ENCODE data around the gene FAHD2A. TPM values are rescaled to one million over a fixed set of nuclear protein-coding genes. Genes with fewer than 3 reads are reported as not detected.

The FAHD2A gene
- total and polyA plus RNA-seq, 2 of the 8 experiments (the other 6 are each of a cell fraction or from before 2014, with no cell fraction given) = 24.2 to 26.7 TPM

DNA sequence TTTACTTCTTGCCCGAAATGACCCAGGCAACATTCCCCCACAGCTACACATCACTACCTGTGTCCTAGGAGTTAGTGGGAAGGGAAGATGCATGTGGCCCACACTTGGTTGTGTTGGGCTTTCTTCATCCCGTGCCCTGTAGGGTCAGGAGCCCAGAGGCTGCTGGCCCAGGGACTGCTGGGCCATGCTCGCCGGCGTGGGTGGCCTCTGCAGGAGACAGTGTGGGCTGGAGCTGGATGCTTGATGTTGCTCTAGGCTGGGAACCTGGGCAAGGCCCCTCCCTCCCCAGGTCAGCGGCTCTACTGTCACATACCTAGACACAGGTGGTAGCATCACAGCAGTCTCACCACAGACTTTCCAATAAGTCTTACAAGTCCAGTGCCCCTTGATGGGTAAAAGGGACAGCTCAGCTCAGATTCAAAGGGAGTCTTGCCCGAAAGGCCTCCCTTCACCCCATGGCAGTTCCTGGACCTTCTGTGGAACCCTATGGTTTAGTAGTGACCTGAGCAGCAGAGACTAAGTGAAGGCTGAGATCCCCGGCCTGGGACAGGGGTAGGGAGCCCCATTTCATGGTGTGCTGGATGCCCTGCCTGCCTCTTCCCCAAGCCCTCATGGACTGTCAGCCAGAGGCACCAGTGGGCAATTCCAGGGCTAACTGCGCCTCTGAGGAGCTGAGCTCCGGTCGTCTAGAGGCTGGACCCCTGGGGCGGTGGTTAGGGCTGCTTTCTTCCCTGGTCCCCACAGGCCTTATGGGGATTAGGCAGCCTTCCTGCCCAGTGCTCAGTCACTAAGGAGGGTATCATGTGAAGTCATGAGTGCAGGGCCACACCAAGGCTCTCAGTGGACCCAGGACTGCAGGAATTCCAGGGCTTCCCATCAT, 45.4 kb upstream of the FAHD2A start:
- Histone ChIP-seq H3K4me3 (ENCODE audit: extremely low read depth in 1 of 4, insufficient read depth in 2 of 4, low read depth in 3 of 4, low read length in 4 of 4) (no peak overlapping the region), H2BK15ac (ENCODE audit: low read length) (no peak overlapping the region), H4K20me1 (replicated peaks in 1 of 2; ENCODE audit: control insufficient read depth in 1 of 2, insufficient read depth in 2 of 2, low read length in 2 of 2) (no peaks in the 10 kb centered on the region), H3K4me1 (replicated peaks in 1 of 4; ENCODE audit: control insufficient read depth in 3 of 4, insufficient read depth in 4 of 4, low read length in 3 of 4) (no peaks in the 10 kb centered on the region), H2AFZ (ENCODE audit: low read length) (no peak overlapping the region), H2AK5ac (ENCODE audit: low read depth, low read length) (no peak overlapping the region), H2BK120ac (replicated peaks; ENCODE audit: low read depth, low read length) (no peak overlapping the region), H3K14ac (ENCODE audit: insufficient read length) (no peak overlapping the region), H3K23me2 (ENCODE audit: low read depth, low read length) (no peaks in the 10 kb centered on the region), H3K27me3 (replicated peaks in 1 of 4; ENCODE audit: control insufficient read depth in 3 of 4, extremely low read depth in 1 of 4, insufficient read depth in 3 of 4, low read length in 3 of 4) (peaks cover 0 to 2% (median 0%) of the 10 kb centered on the region in 4 experiments; a peak in 2 of 7 replicates), H4K8ac (ENCODE audit: extremely low read depth, insufficient read depth, low read length) (no peak overlapping the region), H3K56ac (replicated peaks; ENCODE audit: insufficient read length, low read depth, low read length) (no peak overlapping the region), H2BK12ac (ENCODE audit: low read depth, low read length) (no peak overlapping the region), H3K79me2 (ENCODE audit: control insufficient read depth in 1 of 2, insufficient read depth in 2 of 2, low read length in 2 of 2) (no peaks in the 10 kb centered on the region), H2BK5ac (ENCODE audit: low read depth, low read length) (no peak overlapping the region), H3K36me3 (ENCODE audit: control insufficient read depth in 2 of 4, insufficient read depth in 4 of 4, low read length in 3 of 4) (no peaks in the 10 kb centered on the region), H2BK20ac (ENCODE audit: low read length) (no peak overlapping the region), H3K4me2 (ENCODE audit: insufficient read depth in 1 of 2, low read depth in 2 of 2, low read length in 2 of 2) (no peak overlapping the region), H3K79me1 (ENCODE audit: low read depth, low read length) (no peaks in the 10 kb centered on the region), H3K27ac (ENCODE audit: low read depth, low read length) (no peak overlapping the region), H3K9ac (replicated peaks in 1 of 4; ENCODE audit: extremely low read depth in 1 of 4, low read depth in 3 of 4, low read length in 3 of 4) (no peak overlapping the region), H3K4ac (replicated peaks; ENCODE audit: insufficient read length, low read depth, low read length) (no peak overlapping the region), H3K18ac (ENCODE audit: extremely low read depth, low read length) (no peak overlapping the region), H4K5ac (ENCODE audit: insufficient read length, low read depth, low read length) (no peak overlapping the region), H3K9me3 (ENCODE audit: insufficient read depth in 2 of 2, low read depth in 1 of 2, low read length in 1 of 2) (peaks cover 51 to 85% of the 10 kb centered on the region in 2 experiments), H4K91ac (replicated peaks; ENCODE audit: insufficient read length, low read length) (no peak overlapping the region), H3K23ac (ENCODE audit: insufficient read length) (no peak overlapping the region)
- ChIA-PET POLR2A (ENCODE audit: partially characterized antibody) (no interaction called here), CTCF (ENCODE audit: partially characterized antibody) (no interaction called here)
- FAIRE-seq (no peak), DNase-seq (ENCODE audit: low read depth in 1 of 2, low spot score in 2 of 2) (no peak)
- no peak for TF ChIP-seq SRF (IDR thresholded peaks at IDR 0.05; ENCODE audit: low read depth, low read length)
- TF ChIP-seq, protein P1, sequence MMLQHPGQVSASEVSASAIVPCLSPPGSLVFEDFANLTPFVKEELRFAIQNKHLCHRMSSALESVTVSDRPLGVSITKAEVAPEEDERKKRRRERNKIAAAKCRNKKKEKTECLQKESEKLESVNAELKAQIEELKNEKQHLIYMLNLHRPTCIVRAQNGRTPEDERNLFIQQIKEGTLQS (IDR thresholded peaks at IDR 0.05; ENCODE audit: insufficient read depth, low read depth, low read length) = no peak
- 89% methylated on average over 11 of the region's 12 CpGs; no CpG with 5 or more reads in 1 of the 2 experiments for WGBS, 2 experiments (ENCODE audit: extremely low coverage in 1 of 2, insufficient coverage in 1 of 2, insufficient read length in 1 of 2, insufficient replicate concordance in 2 of 2, low coverage in 1 of 2, low lambda C conversion rate in 2 of 2, missing lambda C conversion rate in 1 of 2)
